C4-2B (cell line): ENCODE measurements around the gene APOBEC3C.
"Not testable (repeated sequence)": the region's sequence is repeated elsewhere in the genome, so short reads cannot be mapped to it uniquely, and the experiment has no call there.

Experiments used
- CTCF ChIP-seq: fragments of 450-650 bp; conservative IDR thresholded peaks from 2 replicates; pipeline ENCODE4 v1.5.1; 2017; ENCODE audit warnings: mild to moderate bottlenecking
- ZFX ChIP-seq: fragments of 450-650 bp; IDR thresholded peaks from 2 replicates; pipeline ENCODE4 v1.6.1; 2017

- TF ChIP-seq CTCF, ZFX: not testable (repeated sequence)
These were observed 35.4 kb downstream of the APOBEC3C start for GRCh38 chr22:39049486-39049885.
